ENCODE results near the gene ATP1B1.

DNA sequence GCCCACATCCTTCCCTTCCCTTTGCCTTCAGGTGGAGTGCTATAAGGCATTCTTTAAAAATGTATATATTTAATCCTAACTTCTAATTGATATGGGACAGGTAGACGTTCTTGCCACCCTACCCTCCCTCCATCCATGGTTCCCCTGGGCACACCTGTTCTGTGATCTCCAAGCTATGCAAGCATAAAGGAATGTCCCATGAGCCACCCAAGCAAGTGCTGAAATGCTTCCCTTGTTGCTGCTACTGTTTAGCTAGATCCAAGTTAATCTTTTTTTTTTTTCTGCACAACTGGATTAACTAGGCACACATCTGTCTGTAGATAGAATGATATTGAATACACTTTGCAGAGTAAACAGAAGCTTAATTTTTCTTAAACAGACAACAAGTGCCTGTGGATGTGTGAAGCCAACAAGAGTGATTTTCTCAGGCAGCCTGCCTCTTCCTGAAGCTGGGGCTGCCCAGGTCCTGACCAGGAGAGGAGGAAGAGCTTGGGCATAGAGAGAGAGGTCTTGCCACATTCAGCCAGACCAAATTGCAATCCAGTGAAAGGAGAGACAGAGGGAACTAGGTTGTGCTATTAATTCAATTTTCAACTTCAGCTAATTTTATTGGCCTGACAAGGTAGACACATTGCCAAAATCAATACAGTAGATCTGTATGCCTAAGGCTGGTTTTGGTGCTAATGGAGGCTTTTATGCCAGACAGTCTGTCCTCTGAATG is 28.2 kb upstream of the ATP1B1 start:
- TF ChIP-seq, protein P1, sequence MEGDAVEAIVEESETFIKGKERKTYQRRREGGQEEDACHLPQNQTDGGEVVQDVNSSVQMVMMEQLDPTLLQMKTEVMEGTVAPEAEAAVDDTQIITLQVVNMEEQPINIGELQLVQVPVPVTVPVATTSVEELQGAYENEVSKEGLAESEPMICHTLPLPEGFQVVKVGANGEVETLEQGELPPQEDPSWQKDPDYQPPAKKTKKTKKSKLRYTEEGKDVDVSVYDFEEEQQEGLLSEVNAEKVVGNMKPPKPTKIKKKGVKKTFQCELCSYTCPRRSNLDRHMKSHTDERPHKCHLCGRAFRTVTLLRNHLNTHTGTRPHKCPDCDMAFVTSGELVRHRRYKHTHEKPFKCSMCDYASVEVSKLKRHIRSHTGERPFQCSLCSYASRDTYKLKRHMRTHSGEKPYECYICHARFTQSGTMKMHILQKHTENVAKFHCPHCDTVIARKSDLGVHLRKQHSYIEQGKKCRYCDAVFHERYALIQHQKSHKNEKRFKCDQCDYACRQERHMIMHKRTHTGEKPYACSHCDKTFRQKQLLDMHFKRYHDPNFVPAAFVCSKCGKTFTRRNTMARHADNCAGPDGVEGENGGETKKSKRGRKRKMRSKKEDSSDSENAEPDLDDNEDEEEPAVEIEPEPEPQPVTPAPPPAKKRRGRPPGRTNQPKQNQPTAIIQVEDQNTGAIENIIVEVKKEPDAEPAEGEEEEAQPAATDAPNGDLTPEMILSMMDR (IDR thresholded peaks at IDR 0.05 in 8 of 11, conservative IDR thresholded peaks at IDR 0.05 in 3 of 11), result no peak
- no peak for TF ChIP-seq POLR2AphosphoS5 (IDR thresholded peaks at IDR 0.05)

Measured in spleen (tissue), 7 donors.